Measurements from ENCODE around the gene SS18L1. TPM values are rescaled to one million over a fixed set of nuclear protein-coding genes. Genes with fewer than 3 reads are reported as not detected.
"Not testable (repeated sequence)": the region's sequence is repeated elsewhere in the genome, so short reads cannot be mapped to it uniquely, and the experiment has no call there.

Gene SS18L1, protein sequence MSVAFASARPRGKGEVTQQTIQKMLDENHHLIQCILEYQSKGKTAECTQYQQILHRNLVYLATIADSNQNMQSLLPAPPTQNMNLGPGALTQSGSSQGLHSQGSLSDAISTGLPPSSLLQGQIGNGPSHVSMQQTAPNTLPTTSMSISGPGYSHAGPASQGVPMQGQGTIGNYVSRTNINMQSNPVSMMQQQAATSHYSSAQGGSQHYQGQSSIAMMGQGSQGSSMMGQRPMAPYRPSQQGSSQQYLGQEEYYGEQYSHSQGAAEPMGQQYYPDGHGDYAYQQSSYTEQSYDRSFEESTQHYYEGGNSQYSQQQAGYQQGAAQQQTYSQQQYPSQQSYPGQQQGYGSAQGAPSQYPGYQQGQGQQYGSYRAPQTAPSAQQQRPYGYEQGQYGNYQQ
- total RNA-seq = 75.0 TPM

DNA sequence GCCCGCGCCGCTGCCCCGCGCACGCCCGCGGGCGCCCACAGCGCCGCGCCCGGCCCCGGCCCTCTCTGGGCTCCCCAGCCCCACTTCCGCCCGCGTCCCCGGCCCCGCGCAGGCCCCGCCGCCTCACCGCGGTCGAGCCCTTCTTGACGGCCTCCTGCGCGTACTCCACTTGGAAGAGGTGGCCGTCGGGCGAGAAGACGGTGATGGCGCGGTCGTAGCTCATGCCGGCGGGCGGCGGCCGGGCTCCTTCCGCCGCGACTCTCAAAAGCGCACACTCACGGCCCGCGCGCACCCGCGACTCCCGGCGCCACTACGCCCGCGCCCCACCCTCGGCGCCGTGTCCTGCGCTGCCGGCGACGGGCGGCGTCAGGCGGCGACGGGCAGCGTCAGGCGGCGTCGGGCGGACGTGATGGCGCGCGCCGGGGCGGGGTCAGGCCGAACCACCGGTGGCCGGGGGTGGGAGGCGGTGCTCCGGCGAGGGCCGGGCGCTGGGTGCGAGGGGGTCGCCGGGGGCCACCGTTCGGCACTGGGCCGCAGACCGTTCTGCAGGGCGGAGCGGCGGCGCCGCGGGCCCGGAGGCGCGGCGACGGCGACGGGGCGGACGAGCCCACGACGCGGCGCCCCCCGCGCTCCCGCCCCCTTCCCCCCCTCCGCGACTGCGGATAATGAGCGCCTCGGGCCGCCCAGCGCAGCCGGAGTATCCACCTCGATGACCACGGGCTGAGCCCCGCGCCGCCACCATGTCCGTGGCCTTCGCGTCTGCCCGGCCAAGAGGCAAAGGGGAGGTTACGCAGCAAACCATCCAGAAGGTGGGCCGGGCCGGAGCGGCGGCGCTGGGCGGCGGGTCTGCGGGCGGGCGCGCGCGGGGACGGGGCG lies at the start of gene SS18L1, which contains the start of gene PSMA7:
SS18L1 (plus strand) TSS at position 689 of the 876 bp plus-strand sequence; CDS start at position 741, 52 bp downstream.
PSMA7 (minus strand) TSS at position 314 of the 876 bp plus-strand sequence; CDS start at position 223, 91 bp downstream.
- peak; percentile 78 for DNase-seq

DNA sequence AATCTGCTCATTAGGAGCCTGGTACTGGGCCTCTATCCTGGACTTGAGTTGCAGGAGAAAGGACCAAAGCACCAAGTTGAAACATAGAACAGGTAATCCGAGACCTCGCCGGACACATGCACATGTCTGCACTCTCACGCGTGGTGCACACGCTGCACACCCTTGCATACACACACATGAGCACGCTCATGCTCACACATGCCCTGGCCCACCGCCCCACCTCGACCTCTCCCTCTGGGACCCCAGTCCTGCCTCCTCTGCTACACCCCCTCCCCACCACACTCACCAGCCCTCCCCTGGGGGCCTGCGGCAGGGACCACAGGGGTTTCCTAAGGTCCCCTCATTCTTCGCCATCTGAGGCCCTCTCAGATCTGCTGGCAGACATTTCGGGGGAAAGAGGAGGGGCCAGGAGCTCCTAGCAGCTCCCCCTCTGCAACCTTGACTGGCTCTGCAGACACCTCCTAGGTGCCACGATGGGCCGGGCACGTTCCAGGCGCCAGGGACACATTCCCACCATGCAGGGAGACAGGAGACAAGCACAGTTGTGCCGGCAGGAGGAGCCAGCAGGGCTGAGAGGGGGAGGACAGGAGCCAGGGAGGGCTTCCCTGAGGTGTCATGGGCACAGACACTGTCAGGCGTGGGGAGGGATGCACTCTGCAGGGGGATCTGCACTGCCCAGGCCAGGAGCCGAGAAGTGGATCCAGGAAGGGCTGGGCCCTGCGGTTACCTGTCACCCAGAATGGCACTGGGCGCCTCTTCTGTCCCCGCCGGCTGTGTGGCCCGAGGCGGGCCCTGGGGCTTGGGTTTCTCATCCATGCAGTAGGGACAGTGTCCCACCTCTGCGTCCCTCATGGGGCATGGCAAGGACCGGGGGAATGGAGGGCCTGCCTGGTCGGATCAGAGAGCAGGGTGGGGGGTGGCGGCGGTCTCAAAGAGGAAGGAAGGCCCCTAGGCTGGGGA lies 46.9 kb upstream of the SS18L1 start:
- DNase-seq = no peak

DNA sequence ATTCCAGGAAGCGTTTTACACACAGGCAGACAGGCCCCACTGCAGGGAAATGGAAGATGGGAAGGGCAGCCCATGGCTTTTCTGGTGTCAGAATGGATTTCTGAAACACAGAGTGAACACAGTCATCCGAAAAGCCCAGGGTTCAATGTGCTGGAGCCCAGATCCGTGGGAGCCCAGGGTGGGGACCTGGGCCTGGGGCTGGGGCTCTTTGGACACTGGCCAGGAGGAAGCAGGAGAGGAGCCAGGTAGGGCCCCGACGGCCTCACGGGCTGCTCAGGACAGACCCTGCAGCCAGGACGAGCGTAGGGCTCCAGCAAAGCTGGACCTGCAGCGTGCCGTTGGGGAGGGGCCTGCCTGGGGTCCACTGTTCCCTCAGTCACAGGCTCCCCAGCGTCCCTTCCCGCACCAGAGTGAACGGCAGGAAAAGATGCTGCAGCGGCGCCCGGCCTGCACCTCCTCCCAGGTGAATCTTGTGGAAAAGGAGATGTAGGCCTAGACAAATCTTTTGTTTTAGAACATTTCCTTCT lies 45.6 kb upstream of the SS18L1 start:
- no peak for DNase-seq

DNA sequence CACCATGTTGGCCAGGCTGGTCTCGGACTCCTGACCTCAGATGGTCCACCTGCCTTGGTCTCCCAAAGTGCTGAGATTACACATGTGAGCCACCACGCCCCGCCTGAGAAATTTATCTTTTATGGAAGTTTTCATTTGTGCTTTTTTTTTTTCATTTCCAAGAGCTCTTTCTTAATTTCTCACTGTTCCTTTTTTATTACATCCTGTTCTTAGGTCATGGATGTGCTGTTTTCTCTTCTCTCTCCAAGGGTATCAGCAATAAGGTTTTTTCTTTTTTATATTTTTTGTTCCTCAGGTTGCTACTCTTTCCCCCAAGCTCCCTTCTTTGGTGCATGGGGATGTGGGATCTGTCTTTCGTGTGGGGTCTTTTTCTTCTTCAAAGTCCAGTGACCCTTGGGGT lies 42.5 kb upstream of the SS18L1 start:
- no peak for DNase-seq

DNA sequence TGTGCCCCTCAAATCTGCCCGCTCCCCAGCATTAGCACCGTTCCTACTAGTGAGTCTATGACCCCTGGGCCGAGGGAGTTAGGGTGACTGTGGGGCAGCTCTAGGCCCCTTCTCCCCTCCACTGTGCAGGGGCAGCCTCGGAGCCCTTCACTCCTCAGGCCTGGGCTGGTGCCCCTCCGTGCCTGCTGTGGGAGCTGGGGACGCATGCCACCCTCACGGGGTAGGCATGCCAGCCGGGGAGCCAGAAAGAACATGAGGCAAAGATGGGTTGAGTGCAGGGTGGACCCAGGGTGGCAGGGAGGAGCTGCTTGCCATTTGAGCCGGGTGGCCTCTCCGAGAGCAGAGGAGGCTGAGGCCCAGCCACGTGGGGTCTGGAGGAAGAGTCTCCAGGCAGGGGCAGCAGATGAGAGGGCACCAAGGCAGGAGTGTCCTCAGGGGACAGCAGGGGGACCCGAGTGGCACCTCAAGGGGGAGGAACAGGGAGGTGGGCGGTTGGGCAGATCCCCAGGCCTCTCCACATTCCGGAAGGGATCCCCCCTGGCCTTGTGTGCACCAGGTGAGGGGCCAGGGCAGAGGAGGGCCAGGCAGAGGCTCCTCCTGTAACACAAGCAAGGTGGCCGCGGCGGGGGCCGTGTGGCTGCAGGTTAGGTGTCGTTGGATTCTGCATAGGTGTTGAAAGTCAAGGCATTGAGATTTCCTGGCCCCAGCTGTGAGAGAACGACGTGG lies 39.9 kb upstream of the SS18L1 start:
- no peak for DNase-seq

DNA sequence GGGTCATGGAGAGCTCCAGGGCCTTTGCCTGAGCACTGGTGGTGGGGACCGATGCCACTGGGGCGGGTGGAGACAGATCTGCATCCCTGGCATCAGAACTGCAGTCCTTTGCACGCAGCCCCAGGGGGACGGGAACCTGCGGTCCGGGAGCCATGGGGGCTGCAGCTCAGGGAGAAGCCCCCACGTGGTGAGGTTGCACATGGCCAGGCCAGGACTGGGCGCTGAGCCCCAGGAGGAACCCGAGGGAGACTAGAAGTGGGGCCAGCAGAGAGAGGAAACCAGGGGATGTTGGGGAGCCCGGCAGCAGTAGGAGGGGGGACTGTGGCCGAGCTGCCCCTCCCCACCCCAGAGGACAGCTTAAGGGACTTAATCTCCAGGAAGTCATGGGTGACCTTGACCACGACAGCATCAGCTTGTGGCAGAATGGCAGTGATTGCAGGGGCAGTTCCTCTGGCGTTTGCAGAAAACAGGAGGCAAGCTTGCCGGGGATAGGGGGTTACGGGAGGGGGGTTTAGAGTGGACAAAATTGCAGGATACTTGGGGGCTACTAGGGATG lies 39.3 kb upstream of the SS18L1 start:
- DNase-seq = no peak

DNA sequence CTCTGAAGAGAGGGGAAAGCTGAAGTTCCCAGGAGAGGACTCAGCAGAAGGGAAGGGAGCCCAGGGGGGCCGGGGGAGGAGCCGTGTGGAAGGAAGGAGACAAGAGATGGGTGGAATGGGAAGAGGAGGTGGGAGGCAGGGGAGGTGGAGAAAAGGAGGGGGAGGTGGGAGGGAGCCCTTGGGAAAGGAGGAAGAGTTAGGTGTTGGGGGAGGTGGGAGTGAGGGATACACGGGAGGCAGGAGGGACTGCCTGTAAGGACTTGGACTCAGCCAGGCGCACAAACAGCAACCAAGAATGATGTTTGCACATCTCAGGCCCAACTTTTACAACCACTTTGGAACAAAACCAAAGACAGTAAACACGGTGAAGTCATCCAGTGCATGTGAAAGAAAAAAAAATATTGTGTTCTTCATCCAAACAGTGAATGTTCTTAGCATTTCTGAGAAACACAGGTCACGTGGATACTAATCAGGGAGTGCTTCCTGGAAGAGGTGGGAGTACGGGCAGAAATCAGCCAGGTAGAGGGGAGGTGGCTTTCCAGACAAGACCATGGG lies 38.7 kb upstream of the SS18L1 start:
- no peak for DNase-seq

DNA sequence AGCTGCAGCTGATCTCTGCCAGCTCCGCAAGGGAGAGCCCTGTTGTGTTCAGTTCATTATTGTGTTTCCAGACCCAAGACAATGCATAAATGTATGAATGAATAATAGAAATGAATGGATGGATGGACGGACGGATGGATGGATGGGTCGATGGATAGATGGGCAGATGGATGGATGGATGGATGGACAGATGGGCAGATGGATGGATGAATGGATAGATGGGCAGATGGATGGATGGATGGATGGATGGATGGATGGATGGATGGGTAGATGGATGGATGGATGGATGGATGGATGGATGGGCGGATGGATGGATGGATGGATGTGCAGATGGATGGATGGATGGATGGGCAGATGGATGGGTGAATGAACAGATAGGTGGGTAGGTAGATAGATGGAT lies 38.0 kb upstream of the SS18L1 start:
- no peak for DNase-seq

DNA sequence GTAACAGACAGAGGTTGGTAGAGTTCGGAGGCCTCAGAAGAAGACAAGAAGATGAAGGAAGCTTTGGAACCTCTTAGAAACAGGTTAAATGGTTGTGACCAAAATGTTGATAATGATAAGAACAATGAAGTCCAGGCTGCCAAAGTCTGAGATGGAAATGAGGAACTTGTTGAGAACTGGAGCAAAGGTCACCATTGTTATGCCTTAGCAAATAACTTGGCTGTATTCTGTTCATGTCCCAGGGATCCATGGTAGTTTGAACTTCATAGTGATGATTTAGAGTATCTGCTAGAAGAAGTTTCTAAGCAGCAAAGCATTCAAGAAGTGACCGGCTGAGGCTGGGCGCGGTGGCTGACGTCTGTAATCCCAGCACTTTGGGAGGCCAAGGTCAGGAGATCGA lies 32.4 kb upstream of the SS18L1 start:
- no peak for DNase-seq

DNA sequence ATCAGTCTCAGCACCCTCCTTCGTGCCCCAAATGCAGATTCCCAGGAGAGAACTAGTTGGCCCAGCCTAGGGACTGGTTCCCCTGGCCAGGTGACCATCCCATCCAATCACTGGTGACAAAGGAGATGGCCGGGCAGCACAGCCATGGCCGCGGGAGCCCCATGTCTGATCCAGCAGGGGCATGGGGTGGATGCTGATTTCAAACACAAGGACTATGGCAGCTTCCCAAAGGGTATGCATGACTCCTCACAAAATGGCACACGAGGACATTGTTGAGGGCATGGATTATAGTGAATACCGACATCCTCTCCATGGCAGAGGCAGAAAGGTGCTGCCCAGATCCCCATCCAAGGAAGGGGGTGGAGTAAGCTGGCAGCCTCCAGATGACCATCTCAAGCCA lies 31.2 kb upstream of the SS18L1 start:
- DNase-seq = no peak

DNA sequence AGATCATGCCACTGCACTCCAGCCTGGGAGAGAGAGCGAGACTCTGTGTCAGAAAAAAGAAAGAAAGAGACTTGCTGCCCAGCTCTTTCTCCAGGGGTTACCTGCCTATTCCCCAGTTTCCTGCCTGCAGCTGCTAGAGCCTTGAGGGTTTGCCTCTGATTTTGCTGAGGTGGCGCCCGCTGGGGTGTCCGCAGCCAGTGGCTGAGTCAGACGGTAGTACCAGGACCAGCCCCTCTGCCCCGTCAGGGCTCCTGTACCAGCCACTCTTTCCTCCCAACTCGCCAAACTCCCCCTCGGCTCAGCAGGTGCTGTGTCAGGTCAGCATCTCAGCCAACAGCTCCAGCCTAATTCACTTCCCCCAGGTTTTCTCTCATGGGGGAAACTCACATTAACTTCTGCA lies 28.7 kb upstream of the SS18L1 start:
- DNase-seq = no peak

DNA sequence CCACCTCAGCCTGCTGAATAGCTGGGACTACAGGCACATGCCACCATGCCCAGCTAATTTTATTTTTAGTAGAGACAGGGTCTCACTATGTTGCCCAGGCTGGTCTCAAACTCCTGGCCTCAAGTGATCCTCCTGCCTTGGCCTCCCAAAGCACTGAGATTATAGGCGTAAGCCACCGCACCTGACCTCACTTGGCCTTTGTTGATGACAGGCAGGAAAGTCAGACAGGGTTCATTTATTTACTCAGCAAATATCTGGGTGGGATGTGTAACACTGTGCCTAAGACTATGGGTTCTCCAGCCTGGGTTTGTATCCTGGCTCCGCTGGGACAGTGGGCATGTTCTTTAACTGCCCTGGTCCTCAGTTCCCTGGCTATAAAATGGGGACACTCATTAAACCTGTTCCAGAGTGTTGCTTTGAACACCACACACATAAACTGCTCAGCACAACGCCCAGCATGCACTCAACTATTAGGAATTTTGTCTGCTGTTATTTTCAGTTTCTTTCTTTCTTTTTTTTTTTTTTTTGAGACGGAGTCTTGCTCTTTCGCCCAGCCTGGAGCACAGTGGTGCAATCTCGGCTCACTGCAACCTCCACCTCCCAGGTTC lies 27.7 kb upstream of the SS18L1 start:
- DNase-seq = not testable (repeated sequence)

DNA sequence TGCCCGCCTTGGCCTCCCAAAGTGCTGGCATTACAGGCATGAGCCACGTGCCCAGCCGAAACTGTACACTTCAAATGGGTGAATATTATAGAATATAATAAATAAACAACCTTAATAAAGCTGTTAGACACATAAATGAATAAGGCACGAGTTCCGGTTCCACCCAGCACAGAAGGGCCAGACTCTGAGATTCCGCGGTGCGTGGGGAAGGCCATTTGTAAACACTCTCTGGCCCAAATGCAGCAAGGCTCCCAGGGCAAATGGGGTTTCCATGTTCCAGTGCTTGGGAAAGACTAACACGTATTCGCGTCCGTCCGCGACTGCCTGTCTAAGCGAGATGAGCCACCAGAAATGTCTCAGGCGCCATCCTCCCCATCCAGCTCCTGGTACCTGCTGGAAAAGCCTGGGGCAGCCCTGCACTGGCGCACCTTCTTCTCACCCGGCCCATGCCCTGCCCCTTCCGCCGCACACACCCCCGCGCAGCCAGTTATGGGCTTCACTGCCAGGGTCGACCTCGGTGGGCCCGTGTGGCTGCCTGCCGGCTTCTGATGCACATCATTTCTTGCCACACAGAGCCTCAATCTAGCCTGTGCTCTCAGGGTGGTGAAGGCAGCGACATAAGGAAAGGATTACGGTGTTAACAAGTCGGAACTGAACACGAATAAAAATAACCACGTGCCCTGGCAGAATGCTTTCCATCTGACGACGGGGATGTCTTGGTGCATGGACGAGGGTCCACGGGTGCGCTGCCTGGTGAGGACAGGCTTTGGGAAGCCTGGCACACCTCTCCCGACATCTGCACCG lies 26.8 kb upstream of the SS18L1 start:
- DNase-seq = no peak

DNA sequence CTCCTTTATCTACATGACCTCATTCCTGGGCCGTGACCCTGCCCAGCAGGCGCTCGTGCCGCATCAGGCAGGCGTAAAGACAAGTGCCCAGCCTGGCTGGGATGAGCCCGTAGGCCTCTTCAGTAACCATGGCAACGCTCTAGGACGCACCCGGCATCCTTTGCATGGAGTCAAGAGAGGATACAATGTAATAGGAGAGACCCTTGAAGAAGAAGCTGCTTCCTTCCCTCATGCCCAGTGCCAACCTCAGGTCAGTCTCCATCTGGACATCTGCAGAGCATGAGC lies 26.3 kb upstream of the SS18L1 start:
- DNase-seq = no peak

DNA sequence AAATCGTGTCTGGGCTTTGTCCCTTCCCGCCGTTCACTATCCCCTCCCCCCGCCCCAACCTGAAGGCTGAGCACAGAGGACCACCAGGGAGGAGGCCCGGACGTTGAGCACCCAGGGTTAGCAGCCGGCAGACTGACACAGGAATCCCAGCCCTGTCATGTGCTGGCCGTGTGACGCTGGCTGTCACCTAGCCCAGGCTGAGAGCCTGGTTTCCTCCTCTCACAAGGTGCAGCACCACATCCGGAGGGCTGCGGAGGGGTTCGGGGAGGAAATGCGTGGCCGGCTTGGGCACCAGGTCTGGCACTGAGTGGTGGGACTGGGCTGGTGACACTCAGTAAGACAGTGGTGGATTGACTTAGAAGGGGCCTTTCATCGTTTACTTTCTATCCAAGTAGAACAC lies 25.9 kb upstream of the SS18L1 start:
- DNase-seq = no peak

DNA sequence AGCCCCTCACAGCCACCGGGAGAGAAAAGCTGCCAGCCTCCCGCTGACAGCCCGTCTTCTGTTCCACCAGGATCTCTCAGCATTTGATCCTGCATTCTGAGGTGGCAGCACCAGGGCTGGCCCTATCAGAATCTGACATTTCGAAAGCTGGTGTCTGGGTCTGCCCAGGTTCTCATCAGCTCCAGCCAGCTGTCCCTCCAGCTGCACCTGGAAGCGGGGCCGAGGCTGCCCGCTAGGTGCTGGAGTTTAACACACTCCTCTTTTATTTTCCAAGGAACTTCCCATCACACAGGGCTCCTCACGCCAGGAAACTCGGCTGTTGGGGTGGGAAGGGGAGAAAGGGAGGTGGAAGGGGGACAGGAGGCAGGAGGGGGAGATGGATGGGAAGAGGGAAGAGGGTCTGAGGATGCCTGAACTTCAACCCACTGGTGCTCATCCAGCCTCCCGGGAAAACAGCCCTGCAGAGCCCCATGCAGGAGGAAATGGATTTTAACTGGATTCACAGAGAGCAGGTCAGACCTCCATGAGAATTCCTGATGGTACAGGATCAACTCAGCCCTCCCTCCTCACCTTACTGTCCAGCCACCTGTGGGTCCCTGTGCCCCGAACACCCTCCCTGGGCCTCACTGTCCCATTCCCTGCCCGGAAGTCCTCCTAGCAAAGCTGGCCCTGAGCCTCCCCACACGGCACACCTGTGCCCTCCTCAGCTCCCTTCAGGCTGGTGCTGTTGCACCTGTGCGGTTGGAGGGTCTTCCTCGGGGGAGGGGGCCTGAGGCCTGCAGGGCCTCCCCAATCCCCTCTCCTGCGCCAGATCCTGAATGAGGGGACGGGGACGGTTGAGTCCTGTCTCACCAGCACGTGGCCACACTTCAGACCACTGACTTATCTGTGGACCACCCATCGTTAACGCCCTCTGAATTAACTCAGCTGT lies 25.2 kb upstream of the SS18L1 start:
- no peak for DNase-seq

DNA sequence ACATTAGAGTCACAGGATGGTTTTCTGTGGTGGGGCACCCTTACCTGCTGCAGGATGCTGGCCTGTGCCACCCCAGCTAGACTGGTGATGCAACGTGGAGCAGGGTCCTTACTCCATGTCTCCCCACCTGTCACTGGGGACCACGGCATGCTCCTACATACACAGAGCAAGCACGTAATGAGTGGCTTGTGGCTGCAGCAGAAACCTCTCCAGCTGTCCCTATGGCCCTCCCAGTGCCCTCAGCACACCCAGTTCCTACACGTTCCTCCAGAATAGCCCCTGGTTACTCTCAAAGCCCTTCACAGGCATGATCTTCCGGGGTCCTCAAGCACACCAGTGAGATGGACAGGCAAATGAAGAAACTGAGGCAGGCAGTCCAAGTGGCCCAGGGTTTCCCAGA lies 24.5 kb upstream of the SS18L1 start:
- no peak for DNase-seq
